ES-I3 (cell line): ENCODE results near the gene ANKS1B.

ENCODE experiments used
- H3K36me3 ChIP-seq: 2 replicates; pipeline ENCODE4 v1.6.1; 2013; ENCODE audit warnings: mild to moderate bottlenecking, low read length, control low read depth, moderate library complexity; ENCODE audit not compliant: insufficient read depth
- H3K4me1 ChIP-seq: 2 replicates; pipeline ENCODE4 v1.6.1; 2013; ENCODE audit warnings: mild to moderate bottlenecking, control low read depth, low read length; ENCODE audit not compliant: insufficient read depth
- H3K9ac ChIP-seq: 2 replicates; pipeline ENCODE4 v1.6.1; 2013; ENCODE audit warnings: low read depth, mild to moderate bottlenecking, low read length, moderate library complexity
- H3K9me3 ChIP-seq: 2 replicates; pipeline ENCODE4 v1.6.1; 2013; ENCODE audit warnings: mild to moderate bottlenecking, low read length, moderate library complexity; ENCODE audit not compliant: control insufficient read depth, insufficient read depth

ANKS1B gene

GRCh38 chr12:99981639-99982190, 3.0 kb downstream of the ANKS1B start:
- Histone ChIP-seq H3K9ac (no peak overlapping the region), H3K36me3 (no peaks in the 10 kb centered on the region), H3K9me3 (no peaks in the 10 kb centered on the region), H3K4me1 (peaks cover 3% of the 10 kb centered on the region; the same call in 1 of the 2 replicates)

- no peak overlapping the region for H3K9ac ChIP-seq
- H3K4me1 ChIP-seq: no peaks in the 10 kb centered on the region
- H3K9me3 ChIP-seq: no peaks in the 10 kb centered on the region
- H3K36me3 ChIP-seq: no peaks in the 10 kb centered on the region
These were observed 5.3 kb downstream of the ANKS1B start for GRCh38 chr12:99979471-99979870.

- Histone ChIP-seq H3K4me1 (no peaks in the 10 kb centered on the region), H3K36me3 (no peaks in the 10 kb centered on the region), H3K9ac (no peak overlapping the region), H3K9me3 (no peaks in the 10 kb centered on the region)
These were observed 6.6 kb downstream of the ANKS1B start for GRCh38 chr12:99978152-99978551.

- Histone ChIP-seq H3K4me1 (no peaks in the 10 kb centered on the region), H3K9ac (no peak overlapping the region), H3K9me3 (no peaks in the 10 kb centered on the region), H3K36me3 (no peaks in the 10 kb centered on the region)
These were observed 7.2 kb downstream of the ANKS1B start for GRCh38 chr12:99977550-99977949.

GRCh38 chr12:99976762-99977161, 8.0 kb downstream of the ANKS1B start:
- no peaks in the 10 kb centered on the region for H3K9me3 ChIP-seq
- no peaks in the 10 kb centered on the region for H3K36me3 ChIP-seq
- no peak overlapping the region for H3K9ac ChIP-seq
- H3K4me1 ChIP-seq: no peaks in the 10 kb centered on the region

GRCh38 chr12:99975321-99975720, 9.4 kb downstream of the ANKS1B start:
- Histone ChIP-seq H3K36me3 (no peaks in the 10 kb centered on the region), H3K9me3 (no peaks in the 10 kb centered on the region), H3K4me1 (no peaks in the 10 kb centered on the region), H3K9ac (no peak overlapping the region)

- Histone ChIP-seq H3K4me1 (no peaks in the 10 kb centered on the region), H3K36me3 (no peaks in the 10 kb centered on the region), H3K9ac (no peak overlapping the region), H3K9me3 (no peaks in the 10 kb centered on the region)
These were observed 10.6 kb downstream of the ANKS1B start for GRCh38 chr12:99974146-99974545.

GRCh38 chr12:99966429-99966828, 18.3 kb downstream of the ANKS1B start:
- Histone ChIP-seq H3K9ac (no peak overlapping the region), H3K4me1 (no peaks in the 10 kb centered on the region), H3K9me3 (no peaks in the 10 kb centered on the region), H3K36me3 (no peaks in the 10 kb centered on the region)

GRCh38 chr12:99960311-99960710, 24.4 kb downstream of the ANKS1B start:
- H3K36me3 ChIP-seq: no peaks in the 10 kb centered on the region
- H3K9ac ChIP-seq: no peak overlapping the region
- H3K9me3 ChIP-seq: no peaks in the 10 kb centered on the region
- no peaks in the 10 kb centered on the region for H3K4me1 ChIP-seq

- H3K9ac ChIP-seq: no peak overlapping the region
- H3K36me3 ChIP-seq: no peaks in the 10 kb centered on the region
- no peaks in the 10 kb centered on the region for H3K4me1 ChIP-seq
- no peaks in the 10 kb centered on the region for H3K9me3 ChIP-seq
These were observed 25.1 kb downstream of the ANKS1B start for GRCh38 chr12:99959549-99960170.

GRCh38 chr12:99957866-99958466, 26.8 kb downstream of the ANKS1B start:
- no peaks in the 10 kb centered on the region for H3K9me3 ChIP-seq
- no peaks in the 10 kb centered on the region for H3K4me1 ChIP-seq
- H3K36me3 ChIP-seq: no peaks in the 10 kb centered on the region
- H3K9ac ChIP-seq: no peak overlapping the region

GRCh38 chr12:99954724-99955123, 30.0 kb downstream of the ANKS1B start:
- H3K4me1 ChIP-seq: no peaks in the 10 kb centered on the region
- no peaks in the 10 kb centered on the region for H3K36me3 ChIP-seq
- no peak overlapping the region for H3K9ac ChIP-seq
- H3K9me3 ChIP-seq: no peaks in the 10 kb centered on the region

- no peak overlapping the region for H3K9ac ChIP-seq
- H3K4me1 ChIP-seq: no peaks in the 10 kb centered on the region
- H3K9me3 ChIP-seq: no peaks in the 10 kb centered on the region
- H3K36me3 ChIP-seq: no peaks in the 10 kb centered on the region; the same call in 1 of the 2 replicates
These were observed 36.4 kb downstream of the ANKS1B start for GRCh38 chr12:99948370-99948769.

- no peaks in the 10 kb centered on the region; the same call in 1 of the 2 replicates for H3K36me3 ChIP-seq
- no peaks in the 10 kb centered on the region for H3K9me3 ChIP-seq
- no peak overlapping the region for H3K9ac ChIP-seq
- no peaks in the 10 kb centered on the region for H3K4me1 ChIP-seq
These were observed 38.6 kb downstream of the ANKS1B start for GRCh38 chr12:99946131-99946530.

GRCh38 chr12:99935608-99936007, 49.1 kb downstream of the ANKS1B start:
- H3K9ac ChIP-seq: no peak overlapping the region
- no peaks in the 10 kb centered on the region for H3K4me1 ChIP-seq
- H3K9me3 ChIP-seq: no peaks in the 10 kb centered on the region
- no peaks in the 10 kb centered on the region for H3K36me3 ChIP-seq
